Skeletal muscle tissue (tissue), 4 donors: Measurements from ENCODE around the gene LHB. TPM values are rescaled to one million over a fixed set of nuclear protein-coding genes. Genes with fewer than 3 reads are reported as not detected.

ENCODE experiments used
- H3K27ac ChIP-seq: one replicate; pipeline ENCODE4 v1.7.0; 2013; ENCODE audit warnings: mild to moderate bottlenecking, low read depth, low read length, inconsistent platforms
- H3K27me3 ChIP-seq, 3 donors: one replicate each; pipeline ENCODE4 v1.7.0; 2013; ENCODE audit warnings: low read length in 3 of 3; ENCODE audit not compliant: control insufficient read depth in 3 of 3, insufficient read depth in 3 of 3
- H3K36me3 ChIP-seq, 3 donors: one replicate each; pipeline ENCODE4 v1.7.0; 2013; ENCODE audit warnings: low read length in 3 of 3; ENCODE audit not compliant: control insufficient read depth in 3 of 3, insufficient read depth in 3 of 3
- H3K4me1 ChIP-seq, 3 donors: one replicate each; pipeline ENCODE4 v1.7.0; 2013; ENCODE audit warnings: low read length in 3 of 3, mild to moderate bottlenecking in 3 of 3; ENCODE audit not compliant: control insufficient read depth in 3 of 3, insufficient read depth in 3 of 3
- H3K4me3 ChIP-seq, 3 donors: one replicate each; pipeline ENCODE4 v1.7.0; 2013; ENCODE audit warnings: low read length in 3 of 3
- H3K9ac ChIP-seq, 3 donors: one replicate each; pipeline ENCODE4 v1.7.0; 2013; ENCODE audit warnings: low read length in 3 of 3, mild to moderate bottlenecking in 3 of 3, moderate library complexity in 2 of 3, low read depth in 1 of 3
- H3K9me3 ChIP-seq, 3 donors: one replicate each; pipeline ENCODE4 v1.7.0; 2013; ENCODE audit warnings: low read length in 3 of 3; ENCODE audit not compliant: control insufficient read depth in 3 of 3
- total RNA-seq: library from RNA; depleted of rRNA; stranded (reverse); fragments of >200 nt; gene quantifications from one replicate; pipeline ENCODE4 v1.2.3, GENCODE V29; 2014
- donor health status: Osteomylitis.

The LHB gene
- total RNA-seq, 1 donor from 2014 or later: not detected

GRCh38 chr19:48994035-48994386 is 22.9 kb downstream of the LHB start:
- peaks cover 0 to 18% (median 9%) of the 10 kb centered on the region in 3 donors for H3K36me3 ChIP-seq
- H3K27ac ChIP-seq: peak overlapping the region; percentile 98
- no peaks in the 10 kb centered on the region for H3K27me3 ChIP-seq
- peak overlapping the region; percentile 91 to 98 (median 97) for H3K4me3 ChIP-seq
- no peaks in the 10 kb centered on the region for H3K9me3 ChIP-seq
- H3K9ac ChIP-seq: peak overlapping the region; percentile 82 to 89 (median 84)
- H3K4me1 ChIP-seq: peaks cover 41 to 54% (median 47%) of the 10 kb centered on the region in 3 donors

GRCh38 chr19:48993175-48994034 is 23.5 kb downstream of the LHB start, which contains the start of the genes GYS1 and RUVBL2:
TSS of gene GYS1 (minus strand) at chr19:48993309. CDS start at chr19:48993112, 197 bp downstream.
TSS of gene RUVBL2 (plus strand) at chr19:48993887. CDS start at chr19:48993912, 25 bp downstream.
- Histone ChIP-seq H3K9me3 (no peaks in the 10 kb centered on the region), H3K27me3 (no peaks in the 10 kb centered on the region), H3K4me3 (peak within 1 kb of the TSS; percentile 97 to 99 (median 98)), H3K36me3 (peaks cover 4 to 22% (median 15%) of the 10 kb centered on the region in 3 donors), H3K4me1 (peaks cover 46 to 60% (median 53%) of the 10 kb centered on the region in 3 donors), H3K27ac (peak within 1 kb of the TSS; percentile 98), H3K9ac (peak within 1 kb of the TSS; percentile 99 to 100 (median 100))

GRCh38 chr19:48992581-48993174 is 24.2 kb downstream of the LHB start:
- Histone ChIP-seq H3K27me3 (no peaks in the 10 kb centered on the region), H3K9ac (peak overlapping the region; percentile 99 to 100 (median 100)), H3K27ac (peak overlapping the region; percentile 98), H3K36me3 (peaks cover 9 to 28% (median 17%) of the 10 kb centered on the region in 3 donors), H3K4me3 (peak overlapping the region; percentile 97 to 99 (median 98)), H3K4me1 (peaks cover 50 to 63% (median 54%) of the 10 kb centered on the region in 3 donors), H3K9me3 (no peaks in the 10 kb centered on the region)

GRCh38 chr19:48991873-48992580 is 24.9 kb downstream of the LHB start:
- Histone ChIP-seq H3K4me1 (peaks cover 55 to 67% (median 61%) of the 10 kb centered on the region in 3 donors), H3K27me3 (no peaks in the 10 kb centered on the region), H3K9ac (peak overlapping the region; percentile 99 to 100 (median 100)), H3K9me3 (no peaks in the 10 kb centered on the region), H3K27ac (peak overlapping the region; percentile 98), H3K36me3 (peaks cover 12 to 32% (median 21%) of the 10 kb centered on the region in 3 donors), H3K4me3 (peak overlapping the region; percentile 97 to 99 (median 98))

- peaks cover 61 to 74% (median 67%) of the 10 kb centered on the region in 3 donors for H3K4me1 ChIP-seq
- peak overlapping the region; percentile 98 for H3K27ac ChIP-seq
- no peaks in the 10 kb centered on the region for H3K27me3 ChIP-seq
- no peaks in the 10 kb centered on the region for H3K9me3 ChIP-seq
- peak overlapping the region; percentile 63 to 99 (median 98) for H3K4me3 ChIP-seq
- peak overlapping the region; percentile 99 to 100 (median 100) for H3K9ac ChIP-seq
- peaks cover 18 to 34% (median 24%) of the 10 kb centered on the region in 3 donors for H3K36me3 ChIP-seq
These were observed 25.8 kb downstream of the LHB start for GRCh38 chr19:48991011-48991609.

- Histone ChIP-seq H3K27ac (peak overlapping the region; percentile 98), H3K36me3 (peaks cover 25 to 41% (median 31%) of the 10 kb centered on the region in 3 donors), H3K9ac (peak overlapping the region; percentile 99 to 100 (median 100)), H3K9me3 (no peaks in the 10 kb centered on the region), H3K27me3 (no peaks in the 10 kb centered on the region), H3K4me1 (peaks cover 64 to 81% (median 75%) of the 10 kb centered on the region in 3 donors), H3K4me3 (peak overlapping the region; percentile 66 to 99 (median 98))
These were observed 26.5 kb downstream of the LHB start for GRCh38 chr19:48990400-48990799.

GRCh38 chr19:48989701-48990291 is 27.1 kb downstream of the LHB start:
- Histone ChIP-seq H3K9ac (peak overlapping the region; percentile 99 to 100 (median 100)), H3K27me3 (no peaks in the 10 kb centered on the region), H3K27ac (peak overlapping the region; percentile 98), H3K4me3 (peak overlapping the region; percentile 66 to 99 (median 98)), H3K36me3 (peaks cover 31 to 47% (median 37%) of the 10 kb centered on the region in 3 donors), H3K4me1 (peaks cover 60 to 81% (median 75%) of the 10 kb centered on the region in 3 donors), H3K9me3 (no peaks in the 10 kb centered on the region)

- H3K4me1 ChIP-seq: peaks cover 52 to 74% (median 66%) of the 10 kb centered on the region in 3 donors
- peak overlapping the region; percentile 98 for H3K27ac ChIP-seq
- H3K4me3 ChIP-seq: no peak overlapping the region
- no peaks in the 10 kb centered on the region for H3K27me3 ChIP-seq
- no peaks in the 10 kb centered on the region for H3K9me3 ChIP-seq
- H3K9ac ChIP-seq: peak overlapping the region in 1 of 3 donors; percentile 87
- peaks cover 35 to 49% (median 41%) of the 10 kb centered on the region in 3 donors for H3K36me3 ChIP-seq
These were observed 28.0 kb downstream of the LHB start for GRCh38 chr19:48988860-48989259.

- Histone ChIP-seq H3K4me3 (no peak overlapping the region), H3K27me3 (no peaks in the 10 kb centered on the region), H3K9ac (peak overlapping the region in 1 of 3 donors; percentile 87), H3K9me3 (no peaks in the 10 kb centered on the region), H3K27ac (peak overlapping the region; percentile 98), H3K36me3 (peaks cover 40 to 49% (median 46%) of the 10 kb centered on the region in 3 donors), H3K4me1 (peaks cover 52 to 74% (median 65%) of the 10 kb centered on the region in 3 donors)
These were observed 28.6 kb downstream of the LHB start for GRCh38 chr19:48988286-48988685.
